Measurements from ENCODE around the gene VSNL1.

The VSNL1 gene

DNA sequence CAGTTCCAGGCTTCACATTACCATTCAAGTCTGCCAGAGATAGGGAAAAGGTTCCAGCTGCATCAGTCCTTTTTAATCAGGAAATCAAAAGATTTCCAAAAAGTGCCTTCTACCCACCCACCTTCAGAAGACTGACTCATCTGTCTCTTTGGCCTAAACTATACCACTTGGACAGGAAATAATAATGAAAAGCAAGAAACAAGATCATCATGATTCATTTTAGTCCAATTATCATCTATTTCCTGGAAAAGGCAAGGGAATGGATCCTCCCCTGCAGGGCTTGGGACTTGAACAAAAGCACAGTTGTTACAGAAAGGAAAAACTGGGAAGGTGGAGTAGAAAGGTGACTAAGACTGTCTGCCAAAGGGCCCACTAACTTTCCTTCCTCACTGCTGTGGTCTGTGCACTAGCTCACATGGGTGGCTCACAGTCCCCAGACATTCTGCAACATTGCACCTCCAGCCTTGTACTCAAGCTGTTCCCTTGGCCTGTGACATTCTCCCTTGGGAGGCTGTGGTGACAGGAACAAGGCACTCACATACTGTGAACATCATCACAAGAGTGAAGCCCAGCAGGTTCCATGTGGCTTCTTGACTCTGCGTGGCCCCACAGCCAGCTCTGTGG lies 75.3 kb downstream of the VSNL1 start:
- no peak for DNase-seq

DNA sequence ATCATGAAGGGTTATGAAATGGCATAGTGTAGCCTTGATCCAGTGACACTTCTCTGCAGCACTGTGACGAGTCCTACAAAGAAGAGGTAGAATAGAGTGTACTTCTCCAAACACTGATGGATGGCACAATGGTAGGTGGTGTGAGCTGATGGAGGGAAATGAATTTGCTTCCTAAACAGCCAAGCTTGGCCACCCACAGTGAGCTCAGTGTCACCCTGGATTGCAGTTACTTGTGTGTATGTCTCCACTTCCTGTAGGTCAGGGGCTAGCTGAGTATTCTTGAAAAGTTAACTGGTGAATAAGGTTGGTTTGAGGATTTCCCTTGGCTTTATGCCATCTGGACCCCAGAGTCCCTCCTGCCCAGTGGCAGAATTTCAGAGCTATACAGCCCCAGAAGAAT lies 75.9 kb downstream of the VSNL1 start:
- DNase-seq, result no peak

DNA sequence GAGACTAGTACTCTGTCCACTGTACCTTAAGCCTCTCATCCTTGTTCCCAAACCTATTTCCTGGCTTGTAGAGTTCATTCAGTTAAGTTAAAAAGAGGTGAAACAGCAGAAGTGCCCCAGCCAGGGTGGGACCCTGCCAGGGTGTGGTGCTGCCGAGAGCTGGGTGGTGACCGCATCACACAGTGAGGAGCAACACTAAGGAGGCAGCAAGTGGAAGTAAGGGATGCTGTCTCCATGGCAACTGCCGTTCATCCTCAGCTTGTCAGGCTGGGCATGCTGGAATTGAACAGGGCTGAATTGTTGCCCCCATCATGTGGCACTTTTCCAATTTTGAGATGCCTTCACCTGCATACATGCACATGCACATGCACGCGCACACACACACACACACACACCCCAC lies 77.0 kb downstream of the VSNL1 start:
- DNase-seq, result no peak

DNA sequence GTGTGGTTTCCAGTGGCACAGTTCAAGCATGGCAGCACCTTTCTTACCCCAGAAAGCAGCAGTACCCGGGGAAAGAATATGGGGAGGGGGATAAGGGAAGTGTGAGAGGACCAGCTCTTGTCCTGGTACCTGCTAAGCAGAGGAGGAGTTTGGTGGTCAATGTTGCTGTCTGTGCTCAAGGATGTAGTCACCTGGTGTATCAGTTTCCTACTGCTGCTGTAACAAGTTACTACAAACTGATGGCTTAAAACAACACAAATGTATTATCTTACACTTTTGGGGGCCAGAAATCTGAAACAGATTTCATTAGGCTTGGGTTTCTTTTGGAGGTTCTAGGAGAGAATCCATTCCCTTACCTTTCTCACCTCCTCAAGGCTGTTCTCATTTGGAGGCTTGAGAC lies 77.5 kb downstream of the VSNL1 start:
- DNase-seq, result no peak

DNA sequence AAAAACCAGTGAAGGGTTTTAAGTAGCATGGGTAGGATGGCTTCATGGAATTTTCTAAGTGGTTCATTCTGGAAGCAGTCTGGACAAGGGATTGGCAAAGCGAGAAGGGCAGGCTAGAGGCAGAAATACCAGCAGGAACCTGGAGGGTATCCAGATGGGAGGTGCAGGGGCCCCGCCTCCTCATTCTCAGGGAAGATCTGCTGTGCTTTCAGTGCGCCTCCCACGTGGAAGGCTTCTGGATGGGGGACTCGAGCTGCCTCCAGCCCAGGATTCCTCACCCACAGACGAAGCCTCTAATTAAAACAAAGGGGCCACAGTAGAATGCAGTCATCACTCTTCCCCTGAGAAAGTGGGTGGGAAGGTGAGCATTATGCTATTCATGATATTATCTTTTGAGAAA lies 79.8 kb downstream of the VSNL1 start:
- no peak for DNase-seq

DNA sequence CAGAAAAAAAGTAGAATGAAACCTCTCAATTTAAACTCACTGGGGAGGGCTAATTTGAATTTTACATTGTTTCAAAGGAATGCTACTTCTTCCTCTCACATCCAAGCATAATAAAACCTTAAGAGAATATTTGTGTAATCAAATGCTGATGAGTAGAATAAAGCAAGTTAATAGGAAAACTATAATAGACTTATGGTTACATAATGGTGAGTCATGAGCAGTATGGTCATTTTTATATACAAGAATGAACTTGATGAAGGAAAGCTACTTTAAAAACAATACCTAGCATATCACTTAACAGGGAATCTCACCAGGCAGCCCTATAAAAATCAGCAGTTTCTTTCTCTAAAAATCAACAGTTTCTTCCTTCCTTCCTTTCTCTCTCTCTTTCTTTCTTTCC lies 80.3 kb downstream of the VSNL1 start:
- no peak for DNase-seq

DNA sequence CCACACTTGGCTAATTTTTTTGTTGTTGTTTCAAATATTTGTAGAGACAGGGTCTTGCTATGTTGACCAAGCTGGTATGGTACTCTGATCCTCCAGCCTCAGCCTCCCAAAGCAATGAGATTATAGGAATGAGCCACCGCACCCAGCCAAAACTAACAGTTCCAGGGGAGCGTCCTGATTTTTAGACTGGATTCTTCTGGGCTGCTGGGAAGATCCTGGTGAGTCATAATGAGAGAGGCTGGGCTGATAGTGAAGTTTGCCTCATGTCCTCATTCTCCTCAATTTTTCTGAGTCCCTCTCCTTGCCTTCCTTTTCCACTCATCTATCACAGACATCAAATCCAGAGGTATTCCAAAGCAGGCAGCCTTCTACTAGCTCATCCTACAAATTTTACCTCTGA lies 81.3 kb downstream of the VSNL1 start:
- DNase-seq, result no peak

DNA sequence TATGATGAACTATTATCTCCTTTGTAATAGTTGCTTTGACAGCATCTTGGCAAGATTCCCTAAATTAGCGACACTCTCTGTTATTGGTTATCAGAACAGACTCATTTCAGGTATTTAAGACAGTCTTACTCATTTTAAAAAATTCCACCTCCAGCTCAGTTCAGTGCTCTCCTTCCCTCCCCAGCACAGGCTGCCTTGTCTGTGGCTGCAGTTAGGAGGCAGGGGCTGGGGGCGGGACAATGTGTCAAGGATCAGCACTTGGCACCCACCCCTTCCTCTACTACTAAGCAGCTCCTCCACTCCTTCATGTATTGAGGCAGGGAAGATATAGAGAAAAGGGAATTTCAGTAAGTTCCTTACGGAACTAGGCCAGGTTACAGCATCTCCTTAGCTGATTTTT lies 85.0 kb downstream of the VSNL1 start:
- DNase-seq, result no peak

DNA sequence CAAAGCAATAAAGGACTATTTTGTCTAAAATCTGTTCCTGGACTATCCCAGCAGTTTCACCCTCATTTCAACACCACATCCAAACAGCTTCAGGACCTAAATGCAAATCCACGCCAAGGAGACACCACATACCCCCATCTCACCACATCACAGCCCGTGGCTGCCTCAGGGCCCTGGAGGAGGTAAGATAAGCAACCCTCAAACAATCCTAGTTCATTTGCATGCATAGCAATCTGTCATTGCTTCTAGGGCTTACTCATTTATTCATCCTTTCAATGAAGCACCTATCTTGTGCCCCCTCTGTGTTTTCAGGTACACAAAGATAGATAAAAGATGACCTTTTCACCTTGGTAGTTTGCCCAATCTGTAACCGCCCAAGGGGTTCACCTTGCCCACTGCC lies 86.5 kb downstream of the VSNL1 start:
- DNase-seq, result no peak

DNA sequence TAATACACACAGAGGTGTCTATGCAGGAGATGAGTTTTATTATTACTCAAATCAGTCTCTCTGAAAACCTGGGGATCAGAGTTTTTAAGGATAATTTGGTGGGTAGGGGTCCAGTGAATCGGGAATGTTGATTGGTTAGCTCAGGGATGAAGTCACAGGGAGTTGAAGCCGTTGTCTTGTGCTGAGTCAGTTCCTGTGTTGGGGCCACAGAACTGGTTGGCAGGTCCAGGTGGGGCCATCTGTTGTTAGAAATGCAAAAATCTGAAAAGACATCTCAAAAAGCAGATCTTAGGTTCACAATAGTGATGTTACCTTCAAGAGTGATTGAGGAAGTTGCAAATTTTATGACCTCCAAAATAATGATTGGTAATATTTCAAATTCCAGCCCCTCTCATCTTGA lies 86.9 kb downstream of the VSNL1 start:
- no peak for DNase-seq

DNA sequence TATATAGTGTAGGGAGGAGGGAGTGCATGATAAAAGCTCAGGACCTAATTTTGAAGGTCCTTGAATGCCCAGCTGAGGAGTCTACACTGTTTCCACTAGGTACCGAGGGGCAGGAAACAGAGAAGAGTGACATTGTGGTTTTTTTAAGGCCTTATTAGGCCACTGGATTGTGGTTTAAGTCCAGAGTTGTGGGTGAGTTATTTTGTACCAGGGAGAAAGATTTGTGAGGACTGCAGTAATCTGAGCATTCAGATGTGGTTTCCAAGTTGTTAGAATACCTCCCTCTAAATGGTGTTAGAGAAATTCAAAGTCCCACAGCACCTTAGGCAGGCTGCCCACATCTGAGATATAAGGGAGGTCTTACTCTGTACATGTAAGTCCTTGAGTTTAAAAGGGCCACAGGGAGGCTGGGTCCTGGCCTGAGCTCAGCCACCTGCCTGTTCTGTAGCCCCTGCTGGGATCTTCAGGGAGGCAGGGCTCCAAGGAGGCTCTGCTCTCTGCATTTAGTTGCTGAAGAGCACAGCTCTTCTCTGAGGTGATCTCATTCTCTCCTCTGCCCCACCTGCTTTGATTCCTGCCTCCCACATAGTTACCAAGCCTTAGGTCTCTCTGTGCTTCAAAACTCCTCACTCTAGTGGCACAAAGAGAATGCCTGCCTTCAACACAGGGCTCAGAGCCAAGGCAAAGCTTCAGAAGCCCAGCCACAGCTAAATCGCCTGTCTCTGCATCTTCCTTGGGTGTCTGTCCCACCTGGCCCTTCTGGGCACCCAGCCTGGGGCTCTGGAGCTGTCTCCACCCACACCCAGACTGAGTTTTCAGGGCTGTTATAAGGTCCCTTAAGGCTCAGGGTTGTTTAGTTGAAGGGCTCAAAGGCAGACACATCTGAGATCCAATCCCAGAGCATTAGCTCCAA lies 88.1 kb downstream of the VSNL1 start:
- no peak for DNase-seq

DNA sequence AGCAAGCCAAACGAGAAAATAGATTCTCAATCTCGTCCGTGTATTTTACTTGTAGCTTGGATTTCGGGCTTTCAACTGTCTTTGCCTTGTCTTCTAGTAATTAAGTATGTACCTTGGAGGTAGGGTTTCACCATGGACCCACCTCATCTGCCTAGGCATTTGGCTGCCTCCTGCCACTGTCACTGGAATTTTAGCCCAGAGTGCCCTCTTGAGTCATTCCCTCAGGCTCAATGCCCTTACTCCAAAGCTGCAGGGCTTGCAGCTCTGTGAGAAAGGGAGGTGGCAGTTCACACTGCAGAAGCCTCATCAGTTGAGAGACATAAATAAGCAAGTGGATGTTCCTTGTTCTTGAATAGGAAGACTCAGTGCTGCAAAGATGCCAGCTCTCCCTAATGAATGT lies 89.6 kb downstream of the VSNL1 start:
- no peak for DNase-seq

DNA sequence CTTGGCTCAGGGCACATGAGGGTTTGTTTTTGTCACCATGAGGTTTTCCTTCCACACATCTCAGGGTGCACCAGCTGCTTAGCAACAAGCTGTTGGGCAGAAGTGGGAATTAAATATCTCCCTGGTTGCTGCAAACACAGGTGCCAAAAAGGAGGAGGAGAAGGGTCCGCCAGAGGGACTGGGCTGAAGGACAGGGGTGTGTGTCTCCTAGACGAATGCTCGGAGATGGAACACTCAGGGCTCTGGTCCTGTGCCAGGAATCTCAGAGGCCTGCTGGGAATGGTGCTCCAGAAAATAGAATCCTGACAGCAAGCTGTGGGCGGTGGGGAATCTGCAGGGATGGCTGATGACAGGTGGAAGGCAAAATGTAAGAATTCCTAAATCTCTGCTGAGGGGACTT lies 94.5 kb downstream of the VSNL1 start:
- DNase-seq, result no peak

DNA sequence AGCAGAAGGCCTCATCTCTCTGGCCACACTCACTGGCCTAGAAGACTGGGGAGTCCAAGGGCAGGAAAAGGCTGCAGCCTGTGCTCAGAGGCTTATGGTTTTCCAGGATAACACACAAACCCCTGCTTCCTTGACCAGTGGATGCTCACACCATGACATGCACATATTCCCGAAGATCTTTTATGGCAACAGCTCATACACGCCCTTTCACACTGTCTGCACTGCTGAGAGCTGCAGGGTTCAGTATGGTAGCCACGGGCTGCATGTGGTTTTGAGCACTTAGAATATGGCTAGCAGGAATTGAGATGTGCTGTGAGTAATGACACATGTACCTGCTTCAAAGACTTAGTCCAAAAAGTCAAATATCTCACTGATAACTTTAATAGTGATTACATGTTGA lies 95.8 kb downstream of the VSNL1 start:
- no peak for DNase-seq

DNA sequence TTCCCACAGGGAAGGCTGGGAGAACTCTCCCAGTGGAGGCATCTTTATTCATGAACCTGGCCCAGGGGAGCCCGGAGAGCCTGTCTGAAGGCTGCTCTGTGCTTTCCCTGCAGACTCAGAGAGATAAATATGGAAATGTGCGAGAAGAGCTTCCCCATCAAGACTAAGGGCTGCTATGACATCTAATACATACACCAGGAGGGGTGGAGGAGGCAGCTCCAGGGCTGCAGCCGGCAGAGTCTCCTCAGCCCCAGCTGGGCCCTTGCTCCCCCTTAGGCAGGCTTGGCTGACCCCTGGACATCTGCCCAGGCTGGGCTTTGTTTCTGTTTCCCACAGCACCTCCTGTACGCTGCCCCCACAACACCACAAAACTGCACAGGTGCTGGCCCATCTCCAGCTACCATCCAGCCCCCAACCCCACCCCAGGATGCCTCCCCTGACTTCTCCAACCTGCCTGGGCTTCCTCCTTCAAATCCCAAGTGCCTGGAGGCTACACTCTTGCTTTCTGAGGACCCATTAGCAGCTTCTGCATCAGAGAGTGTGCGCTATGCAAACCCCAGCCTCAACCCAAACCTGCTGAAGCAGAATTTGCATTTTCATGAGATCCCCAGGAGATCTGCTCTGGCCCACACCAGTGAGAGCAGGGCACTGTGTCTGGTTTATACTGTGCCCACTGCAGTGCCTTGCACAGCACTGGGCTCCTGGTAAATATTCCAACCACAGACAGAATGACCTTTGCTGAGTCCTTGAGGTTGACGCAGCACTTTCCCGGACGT lies 96.8 kb downstream of the VSNL1 start:
- DNase-seq, result no peak

DNA sequence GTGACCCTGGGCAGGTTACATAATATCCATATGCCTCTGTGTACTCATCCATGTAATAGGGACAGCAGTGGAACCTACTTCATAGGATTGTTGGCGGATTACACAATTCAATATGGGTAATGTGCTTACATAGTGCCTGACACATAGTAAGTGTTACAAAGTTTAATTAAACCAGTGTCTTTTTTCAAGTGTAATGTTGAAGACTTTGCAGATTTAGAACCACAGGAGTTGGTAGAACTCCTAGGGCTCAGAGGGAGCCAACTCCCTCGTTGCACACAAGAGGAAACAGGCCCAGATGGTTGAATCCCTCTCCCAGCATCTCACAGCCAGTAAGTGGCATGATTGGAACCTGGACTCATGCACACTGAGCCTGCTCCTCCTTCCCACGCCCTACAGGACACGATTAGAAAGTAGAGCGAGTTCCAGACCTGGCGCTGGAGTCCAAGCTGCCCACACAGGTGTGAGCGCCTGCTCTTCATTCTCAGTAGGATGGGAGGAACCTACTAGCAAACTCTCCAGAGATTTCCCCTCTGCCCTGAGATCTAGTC lies 97.8 kb downstream of the VSNL1 start:
- no peak for DNase-seq

DNA sequence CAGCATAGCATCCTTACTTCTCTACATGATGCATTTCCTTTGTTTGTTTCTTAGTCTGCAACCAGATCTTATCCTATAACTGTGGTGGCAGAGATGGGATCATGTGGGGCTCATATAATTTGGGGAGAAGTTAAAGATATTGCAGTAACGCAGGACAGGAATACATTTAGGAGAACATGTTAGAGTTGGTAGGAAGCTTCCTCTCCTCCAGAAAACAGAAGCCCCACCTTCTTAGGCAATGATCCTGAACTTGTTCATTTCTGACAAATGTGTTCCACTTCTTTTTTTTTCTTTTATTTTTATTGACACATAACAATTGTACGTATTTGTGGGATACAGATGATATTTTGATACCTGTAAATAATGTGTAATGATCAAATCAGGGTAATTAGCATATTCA lies 99.9 kb downstream of the VSNL1 start:
- DNase-seq, result no peak

DNA sequence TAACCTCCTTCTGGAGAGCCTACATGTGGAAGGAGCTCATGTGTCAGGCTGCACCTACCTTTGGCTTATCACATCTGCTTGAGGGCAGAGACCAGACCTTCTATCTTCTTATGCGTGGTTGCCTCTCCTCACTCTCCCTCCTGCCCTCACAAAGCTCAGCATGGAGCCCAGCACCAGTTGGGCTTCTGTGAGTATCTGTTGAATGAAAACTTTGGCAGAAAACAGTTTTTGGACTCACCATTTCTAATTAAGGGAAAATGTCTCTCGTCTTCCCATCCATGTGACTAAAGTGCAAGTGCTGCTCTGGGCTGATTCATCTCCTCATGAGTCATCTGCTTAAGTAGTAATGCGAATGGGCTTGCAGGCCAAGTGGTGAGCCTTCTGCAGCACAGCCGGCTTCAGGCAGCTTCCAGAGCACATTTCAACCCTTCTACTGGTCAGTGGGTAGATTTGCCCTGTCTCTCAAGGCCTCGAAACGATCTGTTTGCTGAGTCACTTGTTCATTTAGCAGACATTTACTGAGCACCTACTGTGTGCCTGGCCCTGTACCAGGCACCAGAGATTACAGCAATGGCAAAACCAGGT lies 102.6 kb downstream of the VSNL1 start:
- DNase-seq, result no peak

DNA sequence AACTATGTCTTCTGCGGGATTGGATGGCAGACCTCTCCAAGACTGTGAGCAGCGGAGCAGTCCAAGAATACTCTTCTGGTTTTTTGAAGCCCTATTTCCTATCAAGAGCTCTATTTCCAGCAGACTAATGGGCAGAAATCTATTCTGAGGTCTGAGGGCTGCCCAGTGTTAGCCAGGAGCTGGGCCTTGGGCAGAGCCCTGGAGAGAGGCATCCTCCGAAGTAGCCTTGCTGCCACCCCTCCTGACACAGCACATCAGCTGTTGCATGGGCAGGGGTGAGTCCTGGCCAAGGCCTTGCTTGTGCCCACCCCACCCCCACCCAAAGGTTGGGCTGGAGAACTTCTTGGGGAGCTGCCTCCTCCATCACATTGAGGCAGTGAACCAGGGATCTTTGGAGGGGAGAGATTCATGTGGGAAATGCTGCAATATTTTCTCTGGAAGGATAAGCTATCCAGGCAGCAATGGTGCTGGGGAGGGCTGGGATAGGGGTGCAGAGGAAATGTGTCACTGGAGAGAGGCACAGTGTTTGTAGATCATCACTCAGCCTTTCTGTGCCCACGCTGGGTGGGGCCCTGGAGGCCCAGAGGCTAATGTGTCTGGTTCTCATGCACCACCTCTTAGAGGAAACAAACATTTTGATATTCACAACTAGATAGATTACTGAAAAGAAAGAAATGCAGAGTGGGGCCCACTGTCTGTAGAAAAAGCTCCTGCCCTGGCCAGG lies 104.7 kb downstream of the VSNL1 start:
- no peak for DNase-seq

DNA sequence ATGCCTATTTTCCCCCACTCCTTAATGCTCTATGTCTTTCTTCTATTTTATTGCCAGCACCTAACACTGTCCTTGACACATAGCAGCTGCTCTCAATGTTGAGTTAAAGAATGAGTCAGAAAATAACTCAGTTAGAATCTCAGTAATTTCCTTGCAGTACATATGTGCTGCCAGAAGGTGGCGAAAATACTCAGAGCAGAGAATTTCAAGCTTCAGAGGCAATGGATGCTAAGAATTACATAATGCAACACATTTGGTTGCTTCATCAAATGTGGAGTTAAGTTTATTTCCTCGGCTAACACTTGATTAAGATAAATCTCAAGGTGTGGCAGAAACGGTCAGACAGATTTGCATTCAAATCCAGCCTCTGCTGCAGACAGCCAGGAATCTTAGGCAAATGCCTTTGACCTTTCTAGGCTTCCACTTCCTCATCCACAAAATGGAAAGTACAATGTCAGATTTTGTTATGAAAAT lies 105.6 kb downstream of the VSNL1 start:
- no peak for DNase-seq

DNA sequence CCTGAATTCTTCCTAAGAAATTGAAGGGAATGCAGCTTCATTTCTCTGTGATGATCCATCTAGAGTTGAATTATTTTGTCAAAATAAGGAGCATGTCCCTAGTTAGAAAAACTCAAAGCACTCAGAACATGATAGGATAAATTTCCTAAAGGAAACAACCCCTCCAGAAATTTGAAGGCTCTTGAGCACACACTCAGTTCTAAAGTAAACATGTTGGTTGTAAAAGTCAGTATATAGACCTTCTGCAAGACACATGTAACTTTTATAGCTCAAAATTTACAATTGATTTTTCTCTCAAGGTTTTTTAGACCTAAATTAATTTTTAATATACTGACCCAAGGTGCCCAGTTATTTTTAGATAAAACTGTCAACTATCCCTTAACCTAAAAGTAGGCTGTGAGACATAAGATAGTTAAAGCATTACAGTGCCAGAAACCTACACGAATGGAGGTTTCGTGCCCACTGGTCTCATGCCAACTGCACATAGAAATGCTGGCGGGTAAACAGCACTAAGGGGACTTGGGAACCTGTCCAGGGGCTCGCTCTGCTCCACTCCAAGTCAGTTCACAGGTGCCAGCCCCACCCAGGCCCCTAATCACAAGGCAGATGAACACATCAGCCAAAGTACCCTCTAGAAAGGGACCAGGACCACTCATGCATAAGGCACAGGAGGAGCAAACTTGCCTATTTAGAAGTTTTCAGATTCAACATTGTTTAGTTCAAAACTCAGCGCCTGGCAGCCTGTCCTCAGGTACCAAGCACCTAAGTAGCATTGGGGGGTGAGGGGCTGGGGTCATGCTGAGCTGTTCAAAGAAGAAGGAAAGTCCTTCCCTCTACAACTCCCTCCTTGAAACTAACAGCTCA lies 106.6 kb downstream of the VSNL1 start:
- no peak for DNase-seq

Data from GF-D8 (cell line).